Adipose tissue (tissue), 3 donors: ENCODE data around the gene ATP6V1G2. TPM values are rescaled to one million over a fixed set of nuclear protein-coding genes. Genes with fewer than 3 reads are reported as not detected.
"Not testable (repeated sequence)": the region's sequence is repeated elsewhere in the genome, so short reads cannot be mapped to it uniquely, and the experiment has no call there.

Experiments
- H3K27ac ChIP-seq: one replicate; pipeline ENCODE4 v1.5.1; 2013; ENCODE audit warnings: low read depth, low read length
- WGBS, 3 donors: extraction: QIAGEN DNeasy Blood & Tissue Kit; methylation state at CpG; one replicate each; pipeline ENCODE4 v1.1.7; 2013; 5-methylcytosine and 5-hydroxymethylcytosine counted together
- polyA plus RNA-seq, 3 donors: library from polyadenylated mRNA; stranded (reverse); fragments of 200-250 nt; gene quantifications; one replicate each; pipeline ENCODE4 v1.2.3, GENCODE V29; 2013
- donor health status: healthy with polysubstance abuse.
- donor health status: Bipolar disorder and iron deficiency.
- donor health status: healthy.

Gene ATP6V1G2
- polyA plus RNA-seq, 3 donors, result 0.48 to 1.8 (median 0.81) TPM

GRCh38 chr6:31534011-31534410, 12.4 kb downstream of the ATP6V1G2 start:
- WGBS, 3 donors, result 90 to 94% (median 91%) methylated on average over 6 of the region's 6 CpGs
- H3K27ac ChIP-seq, result no peak overlapping the region

GRCh38 chr6:31533455-31533841, 13.0 kb downstream of the ATP6V1G2 start:
- H3K27ac ChIP-seq, result no peak overlapping the region
- WGBS, 3 donors, result 76 to 92% (median 78%) methylated on average over 1 of the region's 1 CpG

GRCh38 chr6:31532644-31533454, 13.6 kb downstream of the ATP6V1G2 start:
- WGBS, 3 donors, result 44 to 63% (median 62%) methylated on average over 9 of the region's 9 CpGs
- H3K27ac ChIP-seq, result no peak overlapping the region

- H3K27ac ChIP-seq, result no peak overlapping the region
- 70 to 77% (median 72%) methylated on average over 9 of the region's 9 CpGs for WGBS, 3 donors
Observed at GRCh38 chr6:31531771-31532643, 14.4 kb downstream of the ATP6V1G2 start.

GRCh38 chr6:31531162-31531561, 15.2 kb downstream of the ATP6V1G2 start:
- no peak overlapping the region for H3K27ac ChIP-seq
- 88 to 91% (median 90%) methylated on average over 7 of the region's 7 CpGs for WGBS, 3 donors

GRCh38 chr6:31530659-31531058, 15.7 kb downstream of the ATP6V1G2 start:
- 68 to 73% (median 71%) methylated on average over 5 to 6 of the region's 6 CpGs for WGBS, 3 donors

GRCh38 chr6:31529329-31530150, 16.9 kb downstream of the ATP6V1G2 start:
- H3K27ac ChIP-seq, result no peak overlapping the region
- WGBS, 3 donors, result 36 to 54% (median 53%) methylated on average over 12 of the region's 12 CpGs

More at GRCh38 chr6:31530659-31531058, 15.7 kb downstream of the ATP6V1G2 start:
- no peak overlapping the region for H3K27ac ChIP-seq

- 46 to 68% (median 59%) methylated on average over 7 of the region's 7 CpGs for WGBS, 3 donors
- no peak within 1 kb of the TSS for H3K27ac ChIP-seq
Observed at GRCh38 chr6:31528821-31529328, 17.5 kb downstream of the ATP6V1G2 start, which contains the start of gene MCCD1. Gene MCCD1, plus strand, starts transcription at chr6:31528962. Its CDS starts 53 bp downstream, at chr6:31529015.

GRCh38 chr6:31528307-31528777, 18.1 kb downstream of the ATP6V1G2 start:
- no peak overlapping the region for H3K27ac ChIP-seq
- WGBS, 3 donors, result 69 to 94% (median 89%) methylated on average over 4 of the region's 4 CpGs

- WGBS, 3 donors, result 68 to 83% (median 72%) methylated on average over 4 of the region's 4 CpGs
Observed at GRCh38 chr6:31525932-31526591, 20.3 kb downstream of the ATP6V1G2 start.

GRCh38 chr6:31525553-31525931, 20.9 kb downstream of the ATP6V1G2 start:
- H3K27ac ChIP-seq, result no peak overlapping the region
- 70 to 79% (median 73%) methylated on average over 8 of the region's 8 CpGs for WGBS, 3 donors

More at GRCh38 chr6:31525932-31526591, 20.3 kb downstream of the ATP6V1G2 start:
- no peak overlapping the region for H3K27ac ChIP-seq

GRCh38 chr6:31521835-31522234, 24.6 kb downstream of the ATP6V1G2 start:
- no peak overlapping the region for H3K27ac ChIP-seq
- WGBS, 3 donors, result 76 to 84% (median 81%) methylated on average over 3 of the region's 3 CpGs

GRCh38 chr6:31513456-31514165, 32.8 kb downstream of the ATP6V1G2 start:
- H3K27ac ChIP-seq, result no peak overlapping the region
- WGBS, 3 donors, result 67 to 86% (median 85%) methylated on average over 4 to 5 of the region's 5 CpGs

- 68 to 83% (median 77%) methylated on average over 4 of the region's 4 CpGs for WGBS, 3 donors
- H3K27ac ChIP-seq, result no peak overlapping the region
Observed at GRCh38 chr6:31510007-31510406, 36.4 kb downstream of the ATP6V1G2 start.

- 42 to 80% (median 45%) methylated on average over 1 to 2 of the region's 2 CpGs for WGBS, 3 donors
- H3K27ac ChIP-seq, result not testable (repeated sequence)
Observed at GRCh38 chr6:31509036-31509435, 37.4 kb downstream of the ATP6V1G2 start.

- no peak overlapping the region for H3K27ac ChIP-seq
Observed at GRCh38 chr6:31502586-31502985, 43.8 kb downstream of the ATP6V1G2 start.

GRCh38 chr6:31499648-31500047, 46.8 kb downstream of the ATP6V1G2 start:
- H3K27ac ChIP-seq, result not testable (repeated sequence)
- 100% methylated on average over 1 of the region's 2 CpGs; no CpG with 5 or more reads in 1 of the 3 donors for WGBS, 3 donors
